RCC 7860 (cell line): Measurements from ENCODE around the gene SMYD2.

Experiments used
- DNase-seq: peaks from one replicate; pipeline ENCODE4 v3.0.0-alpha.2; 2015; ENCODE audit warnings: low spot score
- FAIRE-seq: peaks from 2 replicates; lab custom pipeline; 2012; peaks lifted over from hg19 to GRCh38; lab: Jason Lieb, UNC

SMYD2 gene

GRCh38 chr1:214354440-214355148 lies 73.6 kb downstream of the SMYD2 start:
- DNase-seq (no peak), FAIRE-seq (no peak)

DNA sequence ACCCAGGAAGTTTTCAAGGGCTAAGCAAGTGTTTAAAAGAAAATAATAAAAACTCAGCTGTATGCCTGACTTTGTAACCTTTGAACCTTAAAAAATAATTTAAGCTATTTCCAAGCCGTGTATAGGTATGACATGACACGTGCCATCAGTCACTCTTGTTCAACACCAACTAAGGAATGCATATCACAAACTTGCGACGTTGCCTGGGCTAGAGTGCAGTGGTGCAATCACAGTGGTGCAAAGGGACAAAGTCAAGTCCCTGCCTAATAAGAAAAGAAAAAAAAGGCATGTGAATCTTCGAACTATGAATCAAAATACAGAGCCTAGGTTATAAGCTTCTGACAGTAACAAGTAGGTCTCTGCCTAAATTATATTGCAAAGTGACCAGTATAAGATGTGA lies 79.2 kb downstream of the SMYD2 start:
- DNase-seq: no peak
- FAIRE-seq: no peak

GRCh38 chr1:214360525-214361164 lies 79.7 kb downstream of the SMYD2 start:
- FAIRE-seq (no peak), DNase-seq (no peak)

DNA sequence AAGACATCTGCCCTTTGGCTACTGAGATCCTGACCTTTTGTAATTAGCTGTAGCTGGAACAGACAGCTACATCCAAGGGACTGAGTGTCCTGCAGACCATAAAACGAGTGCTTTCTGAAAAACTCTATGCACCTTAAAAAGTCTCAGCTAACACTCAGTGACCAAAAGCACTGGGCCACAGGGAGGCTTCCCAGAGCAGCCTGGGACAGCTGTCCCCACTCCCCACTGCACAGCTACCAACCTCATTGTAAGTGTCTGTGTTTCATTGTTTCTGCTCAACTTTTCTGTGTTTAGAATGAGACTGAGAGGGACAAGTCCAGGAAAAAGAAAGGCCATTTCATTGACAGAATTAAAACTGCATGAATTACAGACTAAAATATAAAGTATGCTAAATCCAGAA lies 80.7 kb downstream of the SMYD2 start:
- FAIRE-seq (no peak), DNase-seq (no peak)

DNA sequence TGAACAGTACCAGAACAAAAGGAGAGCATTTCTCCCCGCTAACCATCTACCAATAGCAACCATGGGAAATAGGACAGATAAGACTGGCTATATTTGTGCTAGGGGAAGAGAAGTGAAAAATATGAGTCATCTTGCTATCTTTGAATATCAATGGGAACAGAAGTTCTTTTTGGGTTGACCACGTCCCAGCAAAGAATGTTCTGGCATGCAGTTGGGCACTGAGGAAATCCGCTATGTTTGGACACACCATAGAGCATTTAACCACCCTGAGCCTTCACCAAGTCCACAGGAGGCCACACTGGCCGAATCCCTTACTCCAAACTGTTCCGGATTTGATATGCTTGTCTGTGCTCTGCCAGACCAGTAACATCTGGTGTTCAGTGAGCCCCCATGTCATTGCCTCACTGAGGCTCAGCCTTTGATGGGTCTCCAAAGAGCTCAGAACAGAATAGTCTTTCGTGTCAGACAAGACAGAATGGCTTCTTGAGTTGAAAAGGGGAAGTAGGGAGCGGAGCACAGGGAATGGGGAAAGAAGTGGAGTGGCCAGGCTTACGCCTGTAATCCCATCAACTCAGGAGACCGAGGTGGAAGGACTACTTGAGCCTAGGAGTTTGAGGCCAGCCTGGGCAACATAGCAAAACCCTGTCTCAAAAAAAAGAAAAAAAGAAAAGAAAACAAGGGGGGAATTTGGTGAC lies 81.4 kb downstream of the SMYD2 start:
- DNase-seq: no peak
- no peak for FAIRE-seq

- DNase-seq: no peak
- FAIRE-seq: no peak
Observed at GRCh38 chr1:214363386-214363785, 82.4 kb downstream of the SMYD2 start.

DNA sequence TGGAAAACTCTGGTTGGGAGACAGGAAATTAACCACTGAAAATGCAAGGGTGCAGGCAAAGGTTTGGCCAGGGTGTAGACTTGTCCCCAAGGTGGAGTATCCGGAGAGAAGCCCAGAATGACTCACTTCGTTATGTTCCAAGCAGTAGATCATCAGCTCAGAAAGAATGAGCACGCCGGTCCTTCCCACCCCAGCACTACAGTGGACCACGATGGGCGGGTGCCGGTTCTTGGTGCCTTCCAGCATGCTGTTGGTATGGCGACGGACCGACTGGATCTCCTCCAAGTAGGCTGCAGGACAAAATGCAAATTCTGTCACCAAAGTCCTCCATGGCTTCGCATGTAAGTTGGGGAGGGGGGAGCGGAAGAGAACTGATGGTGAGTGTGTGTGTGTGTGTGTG lies 83.4 kb downstream of the SMYD2 start:
- no peak for DNase-seq
- FAIRE-seq: no peak

GRCh38 chr1:214364786-214365295 lies 83.9 kb downstream of the SMYD2 start:
- FAIRE-seq: no peak

GRCh38 chr1:214367841-214368240 lies 86.9 kb downstream of the SMYD2 start:
- FAIRE-seq (no peak), DNase-seq (no peak)

More at GRCh38 chr1:214364786-214365295, 83.9 kb downstream of the SMYD2 start:
- no peak for DNase-seq

DNA sequence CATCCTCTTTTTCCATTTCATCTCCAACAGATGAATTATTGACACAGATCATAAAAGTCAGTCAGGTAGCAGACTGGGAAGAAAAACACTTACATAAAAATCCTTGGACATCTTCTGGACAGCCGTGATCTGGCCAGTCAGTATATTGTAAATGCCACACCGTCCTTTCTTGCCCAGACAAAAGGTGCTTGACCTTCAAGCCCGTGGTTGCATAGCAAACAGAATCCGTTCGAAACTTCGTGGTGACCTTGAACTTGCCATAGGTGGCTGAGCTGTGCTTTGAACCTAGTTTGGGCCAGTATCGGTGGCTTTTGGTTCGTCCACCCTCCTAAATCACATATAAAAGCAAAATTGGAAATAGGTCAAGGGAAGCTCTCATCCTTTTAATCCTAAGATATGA lies 88.4 kb downstream of the SMYD2 start:
- FAIRE-seq (no peak), DNase-seq (no peak)

DNA sequence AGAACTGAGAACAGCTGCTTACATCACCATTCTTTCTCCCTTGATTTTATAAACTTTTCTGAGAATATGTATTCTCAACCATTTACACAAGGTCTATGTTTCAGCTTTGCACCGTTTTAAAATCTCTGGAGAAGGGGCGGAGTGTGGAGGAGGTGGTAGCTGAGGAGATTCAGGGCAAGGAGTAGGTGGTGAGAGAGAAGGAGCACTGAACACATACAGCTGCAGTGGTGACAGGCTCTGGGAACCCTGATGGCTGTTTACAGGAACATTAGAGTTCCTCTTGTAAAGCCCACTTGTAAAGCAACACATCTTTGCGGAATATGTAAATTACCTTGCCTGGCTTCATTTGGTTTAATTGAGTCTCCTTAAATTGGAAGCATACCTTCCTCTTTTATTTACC lies 89.7 kb downstream of the SMYD2 start:
- FAIRE-seq (no peak), DNase-seq (no peak)

- FAIRE-seq: no peak
- no peak for DNase-seq
Observed at GRCh38 chr1:214372092-214372491, 91.1 kb downstream of the SMYD2 start.

- FAIRE-seq: no peak
- no peak for DNase-seq
Observed at GRCh38 chr1:214377485-214377884, 96.5 kb downstream of the SMYD2 start.

DNA sequence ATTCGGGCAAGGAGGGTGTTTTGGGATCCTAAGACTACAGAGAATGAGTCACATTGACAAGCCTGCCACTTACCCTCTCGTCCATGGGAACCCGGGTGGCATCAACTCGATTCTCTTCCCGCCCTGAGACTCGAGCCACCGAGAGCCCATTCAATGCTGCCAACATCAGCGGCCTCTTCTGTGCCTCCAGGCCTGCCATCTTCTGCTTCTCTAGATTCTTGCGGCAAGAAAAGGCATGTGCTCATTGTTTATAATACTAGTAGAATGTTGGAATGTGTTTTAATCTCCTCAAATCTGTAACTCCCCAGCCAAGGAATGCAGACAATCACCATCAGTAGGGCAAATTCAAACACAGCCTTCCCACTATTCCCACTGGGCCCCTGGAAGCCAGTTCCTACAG lies 96.9 kb downstream of the SMYD2 start:
- FAIRE-seq (no peak), DNase-seq (no peak)

- DNase-seq: no peak
- FAIRE-seq: no peak
Observed at GRCh38 chr1:214378492-214378891, 97.5 kb downstream of the SMYD2 start.

GRCh38 chr1:214379236-214379970 lies 98.4 kb downstream of the SMYD2 start:
- no peak for FAIRE-seq
- no peak for DNase-seq

DNA sequence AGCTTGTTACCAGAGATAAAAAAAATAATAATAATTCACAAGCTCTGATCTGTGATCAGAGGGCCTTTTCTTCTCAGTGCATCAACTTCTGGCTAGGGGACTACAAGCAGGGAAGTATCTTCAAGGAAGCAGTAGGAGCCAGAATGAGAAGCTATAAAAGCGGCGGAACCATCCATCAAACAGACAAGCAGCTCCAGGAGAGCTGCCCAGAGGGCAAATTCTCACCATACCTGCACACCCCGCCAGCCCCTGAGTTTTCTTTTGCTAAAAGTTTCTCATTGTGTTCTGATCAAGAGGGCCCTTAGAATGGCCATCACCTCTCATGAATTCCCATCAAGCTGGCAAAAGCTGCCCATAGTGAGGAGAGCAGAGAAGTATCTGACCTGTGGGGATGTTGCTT lies 99.4 kb downstream of the SMYD2 start:
- FAIRE-seq (no peak), DNase-seq (no peak)

- FAIRE-seq (no peak), DNase-seq (no peak)
Observed at GRCh38 chr1:214380986-214381695, 100.2 kb downstream of the SMYD2 start.

- FAIRE-seq: no peak
- no peak for DNase-seq
Observed at GRCh38 chr1:214383381-214384372, 102.7 kb downstream of the SMYD2 start.
